Measurements from ENCODE around the gene ZSCAN5C.
A peak's percentile ranks its signal among the peaks of the same experiment; 100 is the strongest.
"Not testable (repeated sequence)": the region's sequence is repeated elsewhere in the genome, so short reads cannot be mapped to it uniquely, and the experiment has no call there.

Gene ZSCAN5C

GRCh38 chr19:56191711-56192110, 10.4 kb upstream of the ZSCAN5C start:
- no peak for DNase-seq (ENCODE audit: low read depth)

GRCh38 chr19:56193981-56194640, 8.0 kb upstream of the ZSCAN5C start:
- DNase-seq (ENCODE audit: low read depth): no peak

GRCh38 chr19:56197646-56198045, 4.4 kb upstream of the ZSCAN5C start, which contains the start of gene ZSCAN5B:
ZSCAN5B (minus strand) TSS chr19:56197783; CDS start chr19:56193052, 4,731 bp downstream.
- DNase-seq (ENCODE audit: low read depth): not testable (repeated sequence)

- no peak for DNase-seq (ENCODE audit: low read depth)
Observed at GRCh38 chr19:56199687-56200086, 2.4 kb upstream of the ZSCAN5C start.

- not testable (repeated sequence) for DNase-seq (ENCODE audit: low read depth)
Observed at GRCh38 chr19:56207581-56207980, 5.5 kb downstream of the ZSCAN5C start.

- DNase-seq (ENCODE audit: low read depth): no peak
Observed at GRCh38 chr19:56209091-56209490, 7.0 kb downstream of the ZSCAN5C start.

- DNase-seq (ENCODE audit: low read depth): not testable (repeated sequence)
Observed at GRCh38 chr19:56210036-56210435, 8.0 kb downstream of the ZSCAN5C start.

- DNase-seq (ENCODE audit: low read depth): no peak
Observed at GRCh38 chr19:56211718-56212117, 9.6 kb downstream of the ZSCAN5C start.

- DNase-seq (ENCODE audit: low read depth): peak; percentile 13
Observed at GRCh38 chr19:56217039-56217949, 15.2 kb downstream of the ZSCAN5C start.

GRCh38 chr19:56218961-56219360, 16.9 kb downstream of the ZSCAN5C start:
- DNase-seq (ENCODE audit: low read depth): no peak

GRCh38 chr19:56221442-56221841, 19.4 kb downstream of the ZSCAN5C start:
- not testable (repeated sequence) for DNase-seq (ENCODE audit: low read depth)

- DNase-seq (ENCODE audit: low read depth): no peak
Observed at GRCh38 chr19:56221851-56222250, 19.8 kb downstream of the ZSCAN5C start.

GRCh38 chr19:56222901-56223300, 20.8 kb downstream of the ZSCAN5C start:
- no peak for DNase-seq (ENCODE audit: low read depth)

GRCh38 chr19:56223481-56223880, 21.4 kb downstream of the ZSCAN5C start:
- no peak for DNase-seq (ENCODE audit: low read depth)

GRCh38 chr19:56245121-56245740, 43.2 kb downstream of the ZSCAN5C start:
- DNase-seq (ENCODE audit: low read depth): peak; percentile 13

- DNase-seq (ENCODE audit: low read depth): not testable (repeated sequence)
Observed at GRCh38 chr19:56245764-56246163, 43.7 kb downstream of the ZSCAN5C start.

- not testable (repeated sequence) for DNase-seq (ENCODE audit: low read depth)
Observed at GRCh38 chr19:56248736-56249338, 46.8 kb downstream of the ZSCAN5C start.

GRCh38 chr19:56252699-56253422, 50.8 kb downstream of the ZSCAN5C start:
- DNase-seq (ENCODE audit: low read depth): peak; percentile 68

GRCh38 chr19:56253737-56254136, 51.7 kb downstream of the ZSCAN5C start:
- DNase-seq (ENCODE audit: low read depth): peak; percentile 64

- no peak for DNase-seq (ENCODE audit: low read depth)
Observed at GRCh38 chr19:56258272-56258671, 56.2 kb downstream of the ZSCAN5C start.

Measured in EH (cell line).